GM13977 (cell line): ENCODE measurements around the gene RNF182.
"Not testable (repeated sequence)": the region's sequence is repeated elsewhere in the genome, so short reads cannot be mapped to it uniquely, and the experiment has no call there.

Source experiments
- DNase-seq: peaks from one replicate; pipeline ENCODE4 v3.0.0; 2012; ENCODE audit warnings: low spot score
- in situ Hi-C: fragments of 300-500 bp; cut with MboI; formaldehyde crosslinking; loops from one replicate; pipeline ENCODE4 v1.12.0; 2022; ENCODE audit warnings: low sequenced_read_pairs, low pct_unique_long_range_greater_than_20kb, mixed read lengths, inconsistent platforms; ENCODE audit not compliant: unreplicated experiment
- TF ChIP-seq, protein P1 (sequence below): IDR thresholded peaks from 2 replicates; pipeline ENCODE4 v1.5.1; 2012; ENCODE audit warnings: mild to moderate bottlenecking, control low read depth; ENCODE audit not compliant: insufficient read depth; ENCODE audit errors: extremely low read depth, missing control alignments

Gene RNF182

GRCh38 chr6:14016432-14016831, 91.7 kb downstream of the RNF182 start:
- in situ Hi-C loops = no loop called here
- TF ChIP-seq, protein P1, sequence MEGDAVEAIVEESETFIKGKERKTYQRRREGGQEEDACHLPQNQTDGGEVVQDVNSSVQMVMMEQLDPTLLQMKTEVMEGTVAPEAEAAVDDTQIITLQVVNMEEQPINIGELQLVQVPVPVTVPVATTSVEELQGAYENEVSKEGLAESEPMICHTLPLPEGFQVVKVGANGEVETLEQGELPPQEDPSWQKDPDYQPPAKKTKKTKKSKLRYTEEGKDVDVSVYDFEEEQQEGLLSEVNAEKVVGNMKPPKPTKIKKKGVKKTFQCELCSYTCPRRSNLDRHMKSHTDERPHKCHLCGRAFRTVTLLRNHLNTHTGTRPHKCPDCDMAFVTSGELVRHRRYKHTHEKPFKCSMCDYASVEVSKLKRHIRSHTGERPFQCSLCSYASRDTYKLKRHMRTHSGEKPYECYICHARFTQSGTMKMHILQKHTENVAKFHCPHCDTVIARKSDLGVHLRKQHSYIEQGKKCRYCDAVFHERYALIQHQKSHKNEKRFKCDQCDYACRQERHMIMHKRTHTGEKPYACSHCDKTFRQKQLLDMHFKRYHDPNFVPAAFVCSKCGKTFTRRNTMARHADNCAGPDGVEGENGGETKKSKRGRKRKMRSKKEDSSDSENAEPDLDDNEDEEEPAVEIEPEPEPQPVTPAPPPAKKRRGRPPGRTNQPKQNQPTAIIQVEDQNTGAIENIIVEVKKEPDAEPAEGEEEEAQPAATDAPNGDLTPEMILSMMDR = no peak
- DNase-seq = no peak

- in situ Hi-C loops = no loop called here
- DNase-seq = no peak
- TF ChIP-seq, protein P1 = no peak
These were observed 92.3 kb downstream of the RNF182 start for GRCh38 chr6:14016935-14017625.

DNA sequence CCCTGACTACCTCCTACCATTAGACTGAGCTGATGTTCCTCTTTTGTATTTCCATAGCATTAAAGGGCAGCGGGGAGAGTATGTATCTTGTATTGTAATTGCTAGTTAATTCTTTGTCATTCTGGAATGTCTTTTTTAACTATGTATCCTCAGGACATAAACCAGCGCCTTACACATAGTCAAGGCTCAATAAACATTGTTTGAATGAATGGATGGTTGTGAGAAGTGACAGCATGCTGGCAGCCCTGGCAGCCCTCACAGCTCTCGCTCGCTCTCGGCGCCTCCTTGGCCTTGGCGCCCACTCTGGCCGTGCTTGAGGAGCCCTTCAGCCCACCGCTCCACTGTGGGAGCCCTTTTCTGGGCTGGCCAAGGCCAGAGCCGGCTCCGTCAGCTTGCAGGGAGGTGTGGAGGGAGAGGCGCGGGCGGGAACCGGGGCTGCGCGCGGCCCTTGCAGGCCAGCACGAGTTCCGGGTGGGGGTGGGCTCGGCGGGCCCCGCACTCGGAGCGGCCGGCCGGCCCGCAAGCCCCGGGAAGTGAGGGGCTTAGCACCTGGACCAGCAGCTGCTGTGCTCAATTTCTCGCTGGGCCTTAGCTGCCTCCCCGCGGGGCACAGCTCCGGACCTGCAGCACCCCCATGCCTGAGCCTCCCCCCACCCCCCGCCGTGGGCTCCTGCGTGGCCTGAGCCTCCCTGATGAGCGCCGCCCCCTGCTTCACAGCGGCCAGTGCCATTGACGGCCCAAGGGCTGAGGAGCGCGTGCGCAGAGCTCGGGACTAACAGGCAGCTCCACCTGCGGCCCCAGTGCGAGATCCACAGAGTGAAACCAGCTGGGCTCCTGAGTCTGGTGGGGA, 93.1 kb downstream of the RNF182 start:
- in situ Hi-C loops = no loop called here

GRCh38 chr6:14018559-14018958, 93.8 kb downstream of the RNF182 start:
- in situ Hi-C loops, DNase-seq: not testable (repeated sequence)

More for the DNA sequence above, 93.1 kb downstream of the RNF182 start:
- TF ChIP-seq, protein P1 = no peak
- DNase-seq = no peak

GRCh38 chr6:14020551-14020950, 95.8 kb downstream of the RNF182 start:
- TF ChIP-seq, protein P1 = no peak
- no peak for DNase-seq
- in situ Hi-C loops = no loop called here

DNA sequence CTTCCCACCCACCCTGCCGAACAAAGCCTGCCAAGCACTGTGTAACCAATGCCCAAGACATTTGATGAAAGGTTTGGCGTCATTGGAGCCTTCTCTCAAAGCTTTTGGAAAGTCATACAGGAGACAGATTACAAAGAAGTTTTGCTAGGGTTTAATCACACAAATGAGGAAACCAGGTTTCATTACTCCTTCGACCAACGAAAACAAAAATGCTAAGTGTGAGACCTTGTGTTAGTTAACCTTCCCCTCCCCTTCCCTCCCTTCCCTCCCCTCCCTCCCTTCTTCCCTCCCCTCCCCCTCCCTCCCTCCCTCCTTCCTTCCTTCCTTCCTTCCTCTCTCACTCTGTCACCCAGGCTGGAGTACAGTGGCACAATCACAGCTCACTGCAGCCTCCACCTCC, 96.7 kb downstream of the RNF182 start:
- in situ Hi-C loops = no loop called here
- TF ChIP-seq, protein P1 = no peak
- DNase-seq = no peak

- no peak for DNase-seq
- TF ChIP-seq, protein P1 = no peak
- in situ Hi-C loops = no loop called here
These were observed 97.9 kb downstream of the RNF182 start for GRCh38 chr6:14022673-14023072.
